ES-I3 (cell line): ENCODE data around the gene TCF19.

Source experiments
- H3K36me3 ChIP-seq: 2 replicates; pipeline ENCODE4 v1.6.1; 2013; ENCODE audit warnings: mild to moderate bottlenecking, low read length, control low read depth, moderate library complexity; ENCODE audit not compliant: insufficient read depth
- H3K4me1 ChIP-seq: 2 replicates; pipeline ENCODE4 v1.6.1; 2013; ENCODE audit warnings: mild to moderate bottlenecking, control low read depth, low read length; ENCODE audit not compliant: insufficient read depth
- H3K9ac ChIP-seq: 2 replicates; pipeline ENCODE4 v1.6.1; 2013; ENCODE audit warnings: low read depth, mild to moderate bottlenecking, low read length, moderate library complexity
- H3K9me3 ChIP-seq: 2 replicates; pipeline ENCODE4 v1.6.1; 2013; ENCODE audit warnings: mild to moderate bottlenecking, low read length, moderate library complexity; ENCODE audit not compliant: control insufficient read depth, insufficient read depth

The TCF19 gene

GRCh38 chr6:31209137-31209536, 50.7 kb downstream of the TCF19 start:
- Histone ChIP-seq H3K9me3 (no peaks in the 10 kb centered on the region), H3K9ac (no peak overlapping the region), H3K36me3 (no peaks in the 10 kb centered on the region), H3K4me1 (peaks cover 8% of the 10 kb centered on the region; the same call in 1 of the 2 replicates)

DNA sequence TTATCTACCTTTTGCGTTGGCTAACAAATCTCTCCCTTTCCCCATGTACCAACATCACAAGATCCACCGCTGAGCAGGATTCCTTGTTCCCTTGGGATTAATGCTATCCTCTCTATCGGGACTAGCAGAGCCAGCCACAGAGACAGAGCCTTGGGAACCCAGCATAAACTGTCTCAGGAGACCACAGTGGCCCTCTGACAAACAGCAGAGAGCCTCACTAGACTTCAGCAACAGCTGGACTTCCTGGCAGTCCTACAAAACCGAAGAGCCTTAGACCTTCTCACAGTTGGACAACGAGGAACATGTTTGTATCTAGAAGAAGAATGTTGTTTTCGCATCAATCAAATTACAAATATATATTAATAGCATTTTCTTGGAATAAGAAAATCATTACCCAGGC, 51.7 kb downstream of the TCF19 start:
- Histone ChIP-seq H3K9me3 (no peaks in the 10 kb centered on the region), H3K4me1 (peaks cover 8% of the 10 kb centered on the region; the same call in 1 of the 2 replicates), H3K9ac (no peak overlapping the region), H3K36me3 (no peaks in the 10 kb centered on the region)

DNA sequence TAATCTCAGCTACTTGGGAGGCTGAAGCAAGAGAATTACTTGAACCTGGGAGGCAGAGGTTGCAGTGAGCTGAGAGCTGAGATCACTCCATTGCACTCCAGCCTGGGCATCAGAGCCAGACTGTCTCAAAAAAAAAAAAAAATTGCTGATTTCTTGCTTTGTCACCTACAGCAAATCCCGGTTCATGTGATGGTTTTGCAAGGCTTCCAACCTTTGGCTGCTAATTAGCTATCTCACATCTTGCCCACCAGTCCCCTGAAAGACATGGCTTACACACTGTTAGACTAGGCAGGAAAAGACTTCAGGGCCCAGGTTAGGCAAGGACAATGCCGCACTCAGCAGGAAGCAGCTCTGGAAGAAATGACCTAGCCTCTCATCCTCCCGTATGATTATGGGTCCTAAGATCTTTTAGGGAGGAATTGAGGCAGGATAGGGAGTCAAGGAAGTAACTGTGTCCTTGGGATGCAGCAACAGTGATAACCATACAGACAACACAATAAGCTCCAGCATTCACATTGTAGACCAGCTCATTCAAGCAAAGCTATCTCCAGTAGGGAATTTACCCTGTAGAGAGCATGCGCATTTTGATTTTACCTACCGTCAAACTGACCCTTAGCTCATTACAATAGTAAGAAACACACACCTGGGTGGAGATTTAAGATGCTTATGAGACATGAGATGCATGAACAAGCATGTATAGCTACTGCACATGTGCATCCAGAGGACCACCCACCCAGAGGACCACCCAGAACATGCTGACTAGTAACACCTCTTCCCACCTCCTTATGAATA, 52.5 kb downstream of the TCF19 start:
- H3K9ac ChIP-seq = no peak overlapping the region
- H3K9me3 ChIP-seq = no peaks in the 10 kb centered on the region
- H3K4me1 ChIP-seq = peaks cover 8% of the 10 kb centered on the region; the same call in 1 of the 2 replicates
- no peaks in the 10 kb centered on the region for H3K36me3 ChIP-seq
